K562 (cell line): ENCODE results near the gene MAP3K14. TPM values are rescaled to one million over a fixed set of nuclear protein-coding genes. Genes with fewer than 3 reads are reported as not detected.
A peak's percentile ranks its signal among the peaks of the same experiment; 100 is the strongest.

Source experiments
- BRF1 ChIP-seq: IDR thresholded peaks from 3 replicates; pipeline ENCODE4 v1.6.1; 2011; ENCODE audit warnings: borderline replicate concordance, mild to moderate bottlenecking; ENCODE audit not compliant: insufficient read length; ENCODE audit errors: extremely low read depth
- CCNT2 ChIP-seq: IDR thresholded peaks from 2 replicates; pipeline ENCODE4 v1.6.1; 2011; ENCODE audit warnings: borderline replicate concordance, low read depth, mild to moderate bottlenecking, moderate library complexity, mixed read lengths, low read length; ENCODE audit not compliant: insufficient read length; ENCODE audit errors: extremely low read depth
- CHD1 ChIP-seq: fragments of 200-600 bp; sonication (generic); IDR thresholded peaks from one replicate; pipeline ENCODE4 v1.6.1; 2012; ENCODE audit warnings: mild to moderate bottlenecking, moderate library complexity, low read length, inconsistent platforms
- CREB1 ChIP-seq, 2 experiments: sonication (generic) in 1 of 2; formaldehyde crosslinking in 1 of 2; IDR thresholded peaks; 2 replicates each; pipeline versions ENCODE4 v1.6.1 to v1.8.0; 2012 to 2022; ENCODE audit warnings: inconsistent platforms in 1 of 2, mild to moderate bottlenecking in 1 of 2, missing genetic modification reagents in 1 of 2, moderate library complexity in 1 of 2
- DNMT1 ChIP-seq: fragments of 450-650 bp; IDR thresholded peaks from 2 replicates; pipeline ENCODE4 v1.6.1; 2016; ENCODE audit warnings: antibody characterized with exemption, mild to moderate bottlenecking
- ELF4 ChIP-seq: fragments of 450-650 bp; formaldehyde crosslinking; IDR thresholded peaks from 2 replicates; pipeline ENCODE4 v1.4.0; 2022; ENCODE audit warnings: missing genetic modification characterization
- L3MBTL2 ChIP-seq: fragments of 450-650 bp; IDR thresholded peaks from 2 replicates; pipeline ENCODE4 v1.6.1; 2016; ENCODE audit warnings: mild to moderate bottlenecking, moderate library complexity
- MBD2 ChIP-seq: sonication (generic); IDR thresholded peaks from 2 replicates; pipeline ENCODE4 v1.6.1; 2016; ENCODE audit warnings: low read depth, borderline replicate concordance
- MEIS2 ChIP-seq: fragments of 450-650 bp; IDR thresholded peaks from 2 replicates; pipeline ENCODE4 v1.6.1; 2014; ENCODE audit warnings: mild to moderate bottlenecking; ENCODE audit not compliant: partially characterized antibody
- SMAD3 ChIP-seq: fragments of 450-650 bp; formaldehyde crosslinking; conservative IDR thresholded peaks from 2 replicates; pipeline ENCODE4 v1.4.0; 2020; ENCODE audit warnings: mild to moderate bottlenecking
- SPI1 ChIP-seq: IDR thresholded peaks from 2 replicates; pipeline ENCODE4 v1.6.1; 2011; ENCODE audit warnings: low read depth, low read length, control low read depth, borderline replicate concordance
- ZFX ChIP-seq: sonication (generic); formaldehyde crosslinking; IDR thresholded peaks from 2 replicates; pipeline ENCODE4 v1.8.0; 2022; ENCODE audit warnings: mild to moderate bottlenecking, missing genetic modification reagents, moderate library complexity
- ZNF76 ChIP-seq: fragments of 250-450 bp; sonication (Bioruptor Pico); IDR thresholded peaks from 2 replicates; pipeline ENCODE4 v1.4.0; 2020; ENCODE audit warnings: mild to moderate bottlenecking, moderate library complexity, borderline replicate concordance
- polyA plus RNA-seq, 8 experiments: library from polyadenylated mRNA; depleted of rRNA in 4 of 8; stranded (reverse) in 5 of 8; unstranded in 3 of 8; fragments of >200 nt; fragmentation: Nextera tagmentation in 2 of 8; fragmentation: Illumina TruSeq in 1 of 8; extraction: Ambion mirVana in 2 of 8; extraction: Trizol in 1 of 8; gene quantifications; 2 replicates each; pipeline versions ENCODE4 v1.2.1 to v1.2.3, GENCODE V29; 2011 to 2014; ENCODE audit warnings: inconsistent platforms in 1 of 8, missing spikeins in 1 of 8
- total RNA-seq, 7 experiments: library from RNA; depleted of rRNA in 6 of 7; stranded (reverse); fragments of >200 nt in 6 of 7; fragmentation: Illumina TruSeq in 2 of 7; extraction: Trizol in 2 of 7; gene quantifications; 2 replicates each; pipeline versions ENCODE4 v1.2.1 to v1.2.3, GENCODE V29; 2011 to 2021; ENCODE audit warnings: low replicate concordance in 1 of 7
- TF ChIP-seq, protein P1 (sequence below): fragments of 450-650 bp; IDR thresholded peaks from 2 replicates; pipeline ENCODE4 v1.6.1; 2017; ENCODE audit warnings: antibody characterized with exemption, mild to moderate bottlenecking
- TF ChIP-seq, protein P2 (sequence below): fragments of 450-650 bp; IDR thresholded peaks from 2 replicates; pipeline ENCODE4 v1.6.1; 2016; ENCODE audit warnings: low read depth

Gene MAP3K14
- total and polyA plus RNA-seq, 9 of the 15 experiments (the other 6 are each of a cell fraction or from before 2014, with no cell fraction given) = 0.45 to 8.7 (median 3.2) TPM

DNA sequence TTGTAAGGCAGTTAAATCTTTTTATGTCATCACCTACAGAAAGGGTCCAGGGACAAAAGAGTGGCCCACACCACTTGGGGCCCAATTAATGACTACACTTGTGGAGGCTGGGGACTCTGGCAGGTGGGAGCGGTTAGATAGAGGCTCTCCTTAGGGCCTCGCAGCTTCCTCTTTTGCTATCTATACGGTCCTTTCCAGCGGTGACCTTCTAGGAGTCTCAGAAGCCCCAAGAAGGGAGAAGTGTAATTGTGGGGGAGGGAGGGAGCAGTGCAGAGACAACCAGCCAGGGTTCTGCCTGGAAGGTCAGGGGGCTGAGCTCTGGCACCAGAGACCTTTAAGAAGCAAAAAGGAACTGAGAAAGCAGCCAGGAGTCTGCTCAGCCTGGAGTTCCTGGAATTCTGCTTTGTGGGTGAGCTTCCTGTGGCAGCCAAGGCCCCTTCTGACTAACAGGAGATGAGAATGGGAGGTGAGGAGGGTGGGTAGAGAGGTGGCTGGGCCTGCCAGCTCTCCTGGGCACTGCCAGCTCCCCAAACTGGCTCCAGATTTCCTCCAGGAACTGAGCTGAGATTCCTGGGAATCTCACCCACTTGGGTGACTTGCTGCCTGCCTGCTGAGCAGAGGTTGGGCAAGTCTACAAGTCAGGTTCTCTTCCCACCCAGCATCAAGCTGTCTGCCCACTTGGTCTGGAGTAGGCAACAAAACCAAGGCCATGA, 16.3 kb upstream of the MAP3K14 start (continued):
- 0 out of 2 replicates have a peak, but pooled peaks have one; percentile 5 for TF ChIP-seq SMAD3 (CRISPR knock-in tag)
- no peak for TF ChIP-seq BRF1
- peak; percentile 93 for TF ChIP-seq CCNT2
- TF ChIP-seq, protein P1, sequence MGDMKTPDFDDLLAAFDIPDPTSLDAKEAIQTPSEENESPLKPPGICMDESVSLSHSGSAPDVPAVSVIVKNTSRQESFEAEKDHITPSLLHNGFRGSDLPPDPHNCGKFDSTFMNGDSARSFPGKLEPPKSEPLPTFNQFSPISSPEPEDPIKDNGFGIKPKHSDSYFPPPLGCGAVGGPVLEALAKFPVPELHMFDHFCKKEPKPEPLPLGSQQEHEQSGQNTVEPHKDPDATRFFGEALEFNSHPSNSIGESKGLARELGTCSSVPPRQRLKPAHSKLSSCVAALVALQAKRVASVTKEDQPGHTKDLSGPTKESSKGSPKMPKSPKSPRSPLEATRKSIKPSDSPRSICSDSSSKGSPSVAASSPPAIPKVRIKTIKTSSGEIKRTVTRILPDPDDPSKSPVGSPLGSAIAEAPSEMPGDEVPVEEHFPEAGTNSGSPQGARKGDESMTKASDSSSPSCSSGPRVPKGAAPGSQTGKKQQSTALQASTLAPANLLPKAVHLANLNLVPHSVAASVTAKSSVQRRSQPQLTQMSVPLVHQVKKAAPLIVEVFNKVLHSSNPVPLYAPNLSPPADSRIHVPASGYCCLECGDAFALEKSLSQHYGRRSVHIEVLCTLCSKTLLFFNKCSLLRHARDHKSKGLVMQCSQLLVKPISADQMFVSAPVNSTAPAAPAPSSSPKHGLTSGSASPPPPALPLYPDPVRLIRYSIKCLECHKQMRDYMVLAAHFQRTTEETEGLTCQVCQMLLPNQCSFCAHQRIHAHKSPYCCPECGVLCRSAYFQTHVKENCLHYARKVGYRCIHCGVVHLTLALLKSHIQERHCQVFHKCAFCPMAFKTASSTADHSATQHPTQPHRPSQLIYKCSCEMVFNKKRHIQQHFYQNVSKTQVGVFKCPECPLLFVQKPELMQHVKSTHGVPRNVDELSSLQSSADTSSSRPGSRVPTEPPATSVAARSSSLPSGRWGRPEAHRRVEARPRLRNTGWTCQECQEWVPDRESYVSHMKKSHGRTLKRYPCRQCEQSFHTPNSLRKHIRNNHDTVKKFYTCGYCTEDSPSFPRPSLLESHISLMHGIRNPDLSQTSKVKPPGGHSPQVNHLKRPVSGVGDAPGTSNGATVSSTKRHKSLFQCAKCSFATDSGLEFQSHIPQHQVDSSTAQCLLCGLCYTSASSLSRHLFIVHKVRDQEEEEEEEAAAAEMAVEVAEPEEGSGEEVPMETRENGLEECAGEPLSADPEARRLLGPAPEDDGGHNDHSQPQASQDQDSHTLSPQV = 0 out of 2 replicates have a peak, but pooled peaks have one; percentile 53
- TF ChIP-seq ELF4 (CRISPR knock-in tag) = 0 out of 2 replicates have a peak, but pooled peaks have one; percentile 15
- TF ChIP-seq CHD1 = peak; percentile 60
- TF ChIP-seq DNMT1 = no peak
- TF ChIP-seq ZFX (CRISPR knock-in tag) = peak; percentile 59
- peak; percentile 89 for TF ChIP-seq MEIS2
- TF ChIP-seq CREB1 (IDR thresholded peaks at IDR 0.05) = peak; percentile 56; the same call in 1 of the 2 replicates
- no peak; the same call in 1 of the 2 replicates for TF ChIP-seq CREB1 (CRISPR knock-in tag; IDR thresholded peaks at IDR 0.05)
- no peak for TF ChIP-seq ZNF76
- peak; percentile 77 for TF ChIP-seq MBD2
- peak; percentile 97 for TF ChIP-seq SPI1
- TF ChIP-seq, protein P2, sequence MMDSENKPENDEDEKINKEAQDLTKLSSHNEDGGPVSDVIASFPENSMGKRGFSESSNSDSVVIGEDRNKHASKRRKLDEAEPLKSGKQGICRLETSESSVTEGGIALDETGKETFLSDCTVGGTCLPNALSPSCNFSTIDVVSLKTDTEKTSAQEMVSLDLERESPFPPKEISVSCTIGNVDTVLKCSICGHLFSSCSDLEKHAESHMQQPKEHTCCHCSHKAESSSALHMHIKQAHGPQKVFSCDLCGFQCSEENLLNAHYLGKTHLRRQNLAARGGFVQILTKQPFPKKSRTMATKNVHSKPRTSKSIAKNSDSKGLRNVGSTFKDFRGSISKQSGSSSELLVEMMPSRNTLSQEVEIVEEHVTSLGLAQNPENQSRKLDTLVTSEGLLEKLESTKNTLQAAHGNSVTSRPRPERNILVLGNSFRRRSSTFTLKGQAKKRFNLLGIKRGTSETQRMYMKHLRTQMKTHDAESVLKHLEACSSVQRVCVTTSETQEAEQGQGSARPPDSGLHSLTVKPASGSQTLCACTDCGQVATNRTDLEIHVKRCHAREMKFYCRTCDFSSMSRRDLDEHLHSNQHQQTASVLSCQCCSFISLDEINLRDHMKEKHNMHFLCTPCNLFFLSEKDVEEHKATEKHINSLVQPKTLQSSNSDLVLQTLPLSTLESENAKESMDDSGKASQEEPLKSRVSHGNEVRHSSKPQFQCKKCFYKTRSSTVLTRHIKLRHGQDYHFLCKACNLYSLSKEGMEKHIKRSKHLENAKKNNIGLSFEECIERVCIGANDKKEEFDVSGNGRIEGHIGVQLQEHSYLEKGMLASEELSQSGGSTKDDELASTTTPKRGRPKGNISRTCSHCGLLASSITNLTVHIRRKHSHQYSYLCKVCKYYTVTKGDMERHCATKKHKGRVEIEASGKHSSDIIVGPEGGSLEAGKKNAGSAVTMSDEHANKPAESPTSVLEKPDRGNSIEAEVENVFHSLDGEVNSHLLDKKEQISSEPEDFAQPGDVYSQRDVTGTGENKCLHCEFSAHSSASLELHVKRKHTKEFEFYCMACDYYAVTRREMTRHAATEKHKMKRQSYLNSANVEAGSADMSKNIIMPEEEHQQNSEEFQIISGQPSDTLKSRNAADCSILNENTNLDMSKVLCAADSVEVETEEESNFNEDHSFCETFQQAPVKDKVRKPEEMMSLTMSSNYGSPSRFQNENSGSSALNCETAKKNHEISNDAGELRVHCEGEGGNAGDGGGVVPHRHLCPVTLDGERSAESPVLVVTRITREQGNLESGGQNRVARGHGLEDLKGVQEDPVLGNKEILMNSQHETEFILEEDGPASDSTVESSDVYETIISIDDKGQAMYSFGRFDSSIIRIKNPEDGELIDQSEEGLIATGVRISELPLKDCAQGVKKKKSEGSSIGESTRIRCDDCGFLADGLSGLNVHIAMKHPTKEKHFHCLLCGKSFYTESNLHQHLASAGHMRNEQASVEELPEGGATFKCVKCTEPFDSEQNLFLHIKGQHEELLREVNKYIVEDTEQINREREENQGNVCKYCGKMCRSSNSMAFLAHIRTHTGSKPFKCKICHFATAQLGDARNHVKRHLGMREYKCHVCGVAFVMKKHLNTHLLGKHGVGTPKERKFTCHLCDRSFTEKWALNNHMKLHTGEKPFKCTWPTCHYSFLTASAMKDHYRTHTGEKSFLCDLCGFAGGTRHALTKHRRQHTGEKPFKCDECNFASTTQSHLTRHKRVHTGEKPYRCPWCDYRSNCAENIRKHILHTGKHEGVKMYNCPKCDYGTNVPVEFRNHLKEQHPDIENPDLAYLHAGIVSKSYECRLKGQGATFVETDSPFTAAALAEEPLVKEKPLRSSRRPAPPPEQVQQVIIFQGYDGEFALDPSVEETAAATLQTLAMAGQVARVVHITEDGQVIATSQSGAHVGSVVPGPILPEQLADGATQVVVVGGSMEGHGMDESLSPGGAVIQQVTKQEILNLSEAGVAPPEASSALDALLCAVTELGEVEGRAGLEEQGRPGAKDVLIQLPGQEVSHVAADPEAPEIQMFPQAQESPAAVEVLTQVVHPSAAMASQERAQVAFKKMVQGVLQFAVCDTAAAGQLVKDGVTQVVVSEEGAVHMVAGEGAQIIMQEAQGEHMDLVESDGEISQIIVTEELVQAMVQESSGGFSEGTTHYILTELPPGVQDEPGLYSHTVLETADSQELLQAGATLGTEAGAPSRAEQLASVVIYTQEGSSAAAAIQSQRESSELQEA = peak; percentile 88
- peak; percentile 68 for TF ChIP-seq L3MBTL2
